ENCODE measurements around the gene ITPRID1.

- no peak for TF ChIP-seq CTCF (optimal IDR thresholded peaks at IDR 0.05 in 1 of 3, IDR thresholded peaks at IDR 0.05 in 1 of 3, conservative IDR thresholded peaks at IDR 0.05 in 1 of 3; ENCODE audit: extremely low read depth in 1 of 3, insufficient read depth in 2 of 3, low read length in 3 of 3)
- TF ChIP-seq EZH2 (IDR thresholded peaks at IDR 0.05; ENCODE audit: low read length), result no peak
Measured at GRCh38 chr7:31493714-31494181, 20.1 kb upstream of the ITPRID1 start.

All from keratinocyte (primary cell).